GM18499 (cell line): Measurements from ENCODE around the gene HK2.
"Not testable (repeated sequence)": the region's sequence is repeated elsewhere in the genome, so short reads cannot be mapped to it uniquely, and the experiment has no call there.

Experiments
- ATAC-seq: cut with Tn5 transposase; IDR thresholded peaks from one replicate; pipeline ENCODE4 v1.9.1; 2021; ENCODE audit warnings: moderate number of reproducible peaks; ENCODE audit not compliant: insufficient read depth, unreplicated experiment

The HK2 gene

DNA sequence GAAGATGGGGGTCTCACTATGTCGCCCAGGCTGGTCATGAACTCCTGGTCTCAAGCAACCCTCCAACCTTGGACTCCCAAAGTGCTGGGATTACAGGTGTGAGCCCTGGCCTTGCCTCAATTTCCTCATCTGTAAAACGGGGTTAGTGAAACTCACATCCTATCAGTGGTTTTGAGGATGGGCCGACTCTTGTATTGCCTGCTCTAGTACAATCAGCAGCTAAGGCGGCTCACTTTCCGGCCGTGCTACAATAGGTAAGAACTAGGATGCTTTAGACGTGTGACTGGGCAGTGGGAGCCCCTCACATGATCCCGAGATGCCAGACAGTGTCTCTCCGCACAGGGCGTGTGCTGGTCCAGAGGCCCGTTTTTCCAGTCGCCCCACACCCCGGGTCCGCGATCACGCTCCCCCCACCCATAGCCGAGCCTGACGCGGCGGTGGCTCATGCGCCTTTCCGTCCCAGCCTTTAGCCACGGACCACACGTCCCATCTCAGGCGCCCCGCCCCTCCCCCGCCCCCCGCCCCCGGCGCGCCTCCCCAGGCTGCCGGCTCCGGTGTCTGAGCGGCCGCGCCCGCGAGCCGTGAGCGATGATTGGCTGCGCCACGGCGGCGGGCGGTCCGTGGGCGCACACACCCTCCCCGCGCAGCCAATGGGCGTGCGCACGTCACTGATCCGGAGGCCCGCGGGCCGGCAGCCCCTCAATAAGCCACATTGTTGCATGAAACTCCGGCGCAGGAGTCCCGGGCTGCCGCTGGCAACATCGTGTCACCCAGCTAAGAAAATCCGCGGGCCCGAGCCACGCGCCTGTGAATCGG, at the start of gene HK2:
TSS of gene HK2 (plus strand) at position 710 of the 816 bp plus-strand sequence. CDS start 454 bp downstream, outside the sequence.
- ATAC-seq: peak; percentile 38

DNA sequence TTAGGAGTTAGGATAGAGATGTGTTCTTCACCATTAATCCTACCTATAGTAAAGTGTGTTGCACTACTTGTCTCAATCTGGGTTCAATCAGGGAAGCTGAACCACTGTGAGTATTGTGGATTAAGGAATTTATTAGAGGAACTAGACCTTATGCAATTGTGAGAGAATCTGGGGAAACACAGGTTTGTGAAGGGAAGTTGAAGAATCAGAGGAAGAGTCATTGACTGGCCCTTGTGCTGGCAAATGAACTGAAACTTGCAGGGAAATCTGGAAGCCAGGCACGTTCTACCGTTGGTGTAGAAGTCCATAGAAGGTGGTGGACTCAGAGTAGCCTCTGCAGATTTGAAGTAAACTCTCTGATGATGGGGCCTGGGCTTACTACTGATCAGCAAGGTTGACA, 44.7 kb upstream of the HK2 start:
- no peak for ATAC-seq

DNA sequence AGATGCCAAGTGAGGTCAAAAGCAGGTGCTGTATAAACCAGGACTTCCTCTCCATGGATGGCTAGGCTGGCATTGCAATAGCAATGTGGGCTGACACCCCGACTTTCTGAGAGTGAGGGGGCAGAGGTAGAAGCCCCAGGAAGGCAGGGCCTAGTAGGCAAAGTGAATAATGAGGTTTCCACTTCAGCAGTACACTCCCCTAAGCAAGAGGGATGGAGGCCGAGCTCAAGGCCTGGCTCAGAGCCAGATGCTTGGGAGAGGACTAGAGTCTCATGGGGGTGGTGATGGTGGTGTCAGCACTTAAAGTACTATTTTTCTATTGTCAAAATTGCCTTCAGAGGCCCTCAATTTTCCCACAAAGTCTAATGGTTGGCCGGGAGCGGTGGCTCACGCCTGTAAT, 41.6 kb upstream of the HK2 start:
- ATAC-seq: no peak

- not testable (repeated sequence) for ATAC-seq
These were observed 39.0 kb upstream of the HK2 start for GRCh38 chr2:74794878-74795277.

DNA sequence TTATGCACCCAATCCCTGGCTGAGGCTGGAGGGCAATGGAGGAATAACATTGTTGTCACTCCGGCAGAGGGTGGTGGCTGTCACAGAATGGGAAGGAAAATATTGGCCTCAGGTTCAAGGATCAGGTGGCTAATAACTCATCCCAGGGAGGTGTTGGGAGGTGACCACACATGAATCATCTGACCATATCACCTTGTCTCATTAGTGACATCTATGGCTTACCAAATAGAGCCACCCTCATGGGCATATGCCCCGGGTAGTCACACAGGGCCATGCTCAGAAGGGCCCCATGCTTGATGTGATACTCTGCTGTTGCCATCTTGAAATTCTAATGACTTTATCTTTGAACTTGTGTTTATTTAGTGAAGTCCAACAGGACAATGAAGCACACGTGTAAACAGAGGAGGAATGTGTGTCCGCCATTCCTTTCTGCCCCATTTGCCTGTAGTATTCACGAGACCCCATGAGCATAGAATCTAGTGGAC, 27.5 kb upstream of the HK2 start:
- no peak for ATAC-seq

- no peak for ATAC-seq
These were observed 27.0 kb upstream of the HK2 start for GRCh38 chr2:74806920-74807319.

DNA sequence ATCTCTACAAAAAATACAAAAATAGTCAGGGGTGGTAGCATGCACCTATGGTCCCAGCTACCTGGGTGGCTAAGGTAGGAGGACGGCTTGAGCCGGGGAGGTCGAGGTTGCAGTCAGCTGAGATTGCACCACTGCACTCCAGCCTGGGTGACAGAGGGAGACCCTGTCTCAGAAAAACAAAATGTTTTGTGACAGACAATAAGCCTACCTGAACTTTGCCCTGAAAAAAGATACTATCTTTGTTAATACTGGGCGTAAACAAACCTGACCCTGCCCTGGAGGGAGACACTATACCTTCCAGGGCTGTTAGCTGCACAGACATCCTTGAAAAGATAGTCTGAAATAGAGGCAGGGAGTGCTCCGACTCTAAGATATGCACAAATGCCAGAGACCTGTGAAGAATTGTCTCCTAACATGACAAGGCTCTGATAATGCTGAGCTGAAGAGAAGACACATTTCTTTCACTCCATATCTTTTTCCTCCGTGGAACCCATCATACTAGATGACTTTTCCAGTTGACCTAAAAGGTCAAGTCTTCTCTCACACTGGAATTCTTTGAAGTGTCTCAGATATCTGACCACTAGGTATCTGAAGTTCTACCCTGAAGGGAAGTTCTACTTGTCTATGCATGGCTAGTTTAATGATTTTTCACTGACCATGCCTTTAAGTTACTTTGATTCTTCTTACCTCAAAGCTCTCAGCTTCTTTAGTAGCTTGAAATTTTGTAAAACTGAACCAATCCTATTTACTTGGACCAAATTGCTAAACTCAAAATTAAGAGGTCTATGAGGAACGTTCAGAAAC, 20.9 kb upstream of the HK2 start:
- no peak for ATAC-seq

DNA sequence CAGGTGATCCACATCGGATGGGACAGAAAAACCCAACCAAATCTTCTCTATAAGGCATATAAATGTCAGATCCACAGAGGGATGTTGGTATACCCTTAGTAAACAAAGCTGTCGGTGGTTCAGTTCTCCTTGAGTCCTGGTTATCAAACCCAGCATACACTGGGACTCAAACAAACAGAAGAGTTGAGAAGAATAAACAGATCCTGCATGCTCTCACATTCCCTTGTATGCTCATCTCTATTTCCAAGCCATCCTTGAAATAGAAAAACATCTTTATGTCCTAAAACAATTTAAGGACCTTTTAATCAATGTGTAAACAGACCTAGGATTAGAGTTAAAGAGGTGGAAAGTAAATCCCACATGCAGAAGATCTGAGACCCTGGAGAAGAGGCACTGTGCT, 19.8 kb upstream of the HK2 start:
- ATAC-seq: no peak

DNA sequence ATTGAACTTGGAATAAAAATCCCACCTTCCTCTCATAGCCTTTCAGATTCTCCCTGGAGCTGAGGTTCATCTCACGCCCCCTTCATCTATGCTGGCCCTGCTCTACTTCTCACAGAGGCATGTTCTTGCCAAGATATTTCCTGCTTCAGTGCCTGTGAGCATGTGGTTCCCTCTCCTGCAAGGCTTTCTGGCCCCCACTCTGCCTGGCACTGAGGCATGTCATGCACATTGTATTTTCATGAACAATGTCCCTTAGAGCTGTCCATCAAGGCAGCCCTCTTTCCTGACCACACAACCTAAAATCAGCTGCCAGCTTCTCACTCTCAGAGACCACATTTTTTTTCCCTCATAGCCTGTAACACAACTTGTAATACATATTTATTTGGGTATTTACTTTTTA, 18.0 kb upstream of the HK2 start:
- no peak for ATAC-seq

GRCh38 chr2:74816540-74817303, 17.2 kb upstream of the HK2 start:
- ATAC-seq: no peak

- ATAC-seq: no peak
These were observed 16.6 kb upstream of the HK2 start for GRCh38 chr2:74817304-74817675.

GRCh38 chr2:74819702-74820101, 14.2 kb upstream of the HK2 start:
- no peak for ATAC-seq

GRCh38 chr2:74821177-74822126, 12.5 kb upstream of the HK2 start:
- ATAC-seq: no peak

DNA sequence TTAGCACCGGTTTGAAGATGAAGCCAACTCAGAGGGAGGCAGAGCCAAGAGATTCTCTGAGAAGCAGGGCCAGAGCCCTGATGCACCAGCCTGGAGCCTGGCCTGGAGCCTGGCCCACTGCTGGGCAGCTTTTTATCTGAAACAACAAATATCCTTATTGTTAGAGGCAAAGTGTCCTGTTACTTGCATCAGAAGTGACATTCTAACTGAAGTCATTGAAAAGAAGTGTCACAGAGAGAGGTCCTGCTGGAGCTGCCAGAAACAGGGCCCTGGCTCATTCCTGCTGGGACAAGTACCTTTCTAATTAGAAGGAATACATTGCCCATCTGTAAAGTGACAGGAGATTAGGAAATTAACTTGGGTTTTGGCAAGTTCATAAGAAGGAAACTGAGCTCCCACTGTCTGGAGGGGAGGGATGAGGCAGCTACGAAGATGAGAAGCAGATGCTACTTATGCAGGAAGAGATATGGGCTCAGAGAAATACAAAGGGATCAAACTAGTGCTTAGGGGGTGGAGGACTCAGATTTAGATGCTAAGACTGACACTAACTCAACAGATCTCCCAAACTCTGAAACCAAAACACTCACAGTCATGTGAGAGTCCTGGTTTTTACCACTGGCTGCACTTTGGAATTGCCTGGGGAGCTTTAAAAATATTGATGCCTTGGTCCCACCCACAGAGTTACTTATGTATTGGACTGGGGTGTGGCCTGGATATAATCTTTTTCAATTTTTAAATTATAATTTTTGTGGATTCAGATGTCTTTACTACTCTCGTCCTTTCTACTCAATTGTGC, 11.0 kb upstream of the HK2 start:
- no peak for ATAC-seq

DNA sequence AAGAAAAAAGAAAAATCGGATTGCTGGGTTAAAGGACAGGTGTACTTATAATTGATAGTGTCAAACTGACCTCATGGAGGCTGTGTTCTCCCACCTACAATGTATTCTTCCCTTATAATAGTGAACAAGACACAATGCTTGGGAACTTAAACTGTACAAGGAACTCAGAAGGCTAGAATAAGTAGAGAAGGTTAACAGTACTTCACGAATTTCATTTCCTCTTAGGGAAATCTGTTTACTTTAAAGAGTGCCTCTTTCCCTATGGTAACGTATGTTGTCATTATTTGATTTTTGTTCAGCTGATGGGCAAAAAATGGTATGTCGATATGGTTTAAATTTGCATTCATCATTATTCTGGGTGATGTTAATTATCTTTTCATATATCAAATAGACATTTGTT, 9.2 kb upstream of the HK2 start:
- ATAC-seq: no peak

- no peak for ATAC-seq
These were observed 5.4 kb upstream of the HK2 start for GRCh38 chr2:74828543-74828942.

GRCh38 chr2:74831693-74832530, 2.0 kb upstream of the HK2 start:
- ATAC-seq: no peak

DNA sequence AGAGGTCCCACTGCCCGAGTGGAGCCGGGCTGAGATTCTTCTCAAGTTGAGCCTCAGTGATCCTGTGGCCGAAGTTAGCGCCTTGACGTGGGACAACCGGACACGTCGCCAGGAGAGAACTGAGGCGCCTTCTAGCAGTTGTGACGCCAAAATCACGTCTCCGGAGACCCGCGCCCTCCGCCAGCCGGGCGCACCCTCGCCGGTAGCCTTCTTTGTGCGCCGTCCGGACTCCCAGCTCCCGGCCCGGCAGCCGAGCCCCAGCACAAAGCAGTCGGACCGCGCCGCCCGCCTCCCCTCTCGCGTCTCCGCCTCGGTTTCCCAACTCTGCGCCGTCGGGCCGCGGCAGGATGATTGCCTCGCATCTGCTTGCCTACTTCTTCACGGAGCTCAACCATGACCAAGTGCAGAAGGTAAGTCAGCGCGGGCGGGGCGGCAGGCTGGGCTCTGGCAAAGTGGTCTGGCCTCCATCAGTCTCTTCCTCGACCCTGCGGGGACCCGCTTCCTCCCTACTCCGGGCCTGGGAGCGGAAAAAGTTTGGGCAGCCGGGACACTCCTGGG, 386 bp downstream of the HK2 start:
- ATAC-seq: not testable (repeated sequence)
